ENCODE results near the gene NUP160. TPM values are rescaled to one million over a fixed set of nuclear protein-coding genes. Genes with fewer than 3 reads are reported as not detected.
"Not testable (repeated sequence)": the region's sequence is repeated elsewhere in the genome, so short reads cannot be mapped to it uniquely, and the experiment has no call there.

NUP160 gene
- total RNA-seq, 1 donor from 2014 or later = 102 TPM

DNA sequence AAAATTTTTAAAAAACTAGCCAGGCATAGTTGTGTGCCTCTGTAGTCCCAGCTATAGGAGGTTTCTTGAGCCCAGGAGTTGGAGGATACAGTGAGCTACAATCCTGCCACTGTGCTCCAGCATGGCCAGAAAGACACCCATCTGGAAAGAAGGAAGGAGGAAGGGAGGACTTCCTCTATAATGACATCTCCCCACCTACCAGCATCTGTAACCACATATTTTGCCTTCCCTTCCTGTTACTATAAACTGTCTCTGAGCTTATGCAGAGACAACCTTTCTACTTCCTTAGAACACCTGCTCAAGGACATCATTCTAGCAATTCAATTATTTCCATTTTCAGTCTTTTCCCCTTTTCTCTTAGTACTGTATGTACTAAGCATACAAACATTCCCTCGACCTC is 2.2 kb upstream of the NUP160 start:
- DNase-seq = peak; percentile 67
- Mint-ChIP-seq H3K27me3 (no peaks in the 10 kb centered on the region), H3K4me1 (peaks cover 38% of the 10 kb centered on the region), H3K4me3 (peak overlapping the region; percentile 34), H3K9me3 (no peaks in the 10 kb centered on the region), H3K36me3 (ENCODE audit: low read depth) (peaks cover 18% of the 10 kb centered on the region), H3K27ac (peak overlapping the region; percentile 62)
- intact Hi-C loops (cut with micrococcal nuclease) = loop anchor here (5.0 kb wide), 1 partner anchor 208 kb away; the partner anchor contains the start of gene MTCH2

- intact Hi-C loops (cut with micrococcal nuclease) = loop anchor here (2.0 kb wide), 1 partner anchor 262 kb away; no protein-coding TSS in a partner anchor
- peak overlapping the region; percentile 99 for H3K27ac Mint-ChIP-seq
- no peaks in the 10 kb centered on the region for H3K27me3 Mint-ChIP-seq
- H3K36me3 Mint-ChIP-seq (ENCODE audit: low read depth) = peaks cover 20% of the 10 kb centered on the region
- H3K4me1 Mint-ChIP-seq = peaks cover 38% of the 10 kb centered on the region
- no peak for DNase-seq
- H3K4me3 Mint-ChIP-seq = peak overlapping the region; percentile 99
- H3K9me3 Mint-ChIP-seq = no peaks in the 10 kb centered on the region
Measured at GRCh38 chr11:47848700-47849155, 578 bp upstream of the NUP160 start.

- peak overlapping the region; percentile 99 for H3K4me3 Mint-ChIP-seq
- H3K27ac Mint-ChIP-seq = peak overlapping the region; percentile 99
- intact Hi-C loops (cut with micrococcal nuclease) = loop anchor here (1.0 to 2.0 kb wide), 2 partner anchors 80 to 133 kb away; partner anchors contain the start of genes AGBL2 and FNBP4
- H3K27me3 Mint-ChIP-seq = no peaks in the 10 kb centered on the region
- H3K9me3 Mint-ChIP-seq = no peaks in the 10 kb centered on the region
- no peak for DNase-seq
- H3K36me3 Mint-ChIP-seq (ENCODE audit: low read depth) = peaks cover 20% of the 10 kb centered on the region
- peaks cover 37% of the 10 kb centered on the region for H3K4me1 Mint-ChIP-seq
Measured at GRCh38 chr11:47847537-47847891, 636 bp downstream of the NUP160 start.

GRCh38 chr11:47846998-47847397 is 1.2 kb downstream of the NUP160 start:
- H3K27ac Mint-ChIP-seq = peak overlapping the region; percentile 99
- peaks cover 20% of the 10 kb centered on the region for H3K36me3 Mint-ChIP-seq (ENCODE audit: low read depth)
- H3K27me3 Mint-ChIP-seq = no peaks in the 10 kb centered on the region

GRCh38 chr11:47843361-47844055 is 4.6 kb downstream of the NUP160 start:
- no peak overlapping the region for H3K27ac Mint-ChIP-seq
- H3K4me3 Mint-ChIP-seq = no peak overlapping the region
- intact Hi-C loops (cut with micrococcal nuclease) = no loop called here
- H3K4me1 Mint-ChIP-seq = peaks cover 15% of the 10 kb centered on the region
- H3K9me3 Mint-ChIP-seq = no peaks in the 10 kb centered on the region
- no peaks in the 10 kb centered on the region for H3K27me3 Mint-ChIP-seq
- DNase-seq = no peak
- H3K36me3 Mint-ChIP-seq (ENCODE audit: low read depth) = peaks cover 41% of the 10 kb centered on the region

More at GRCh38 chr11:47846998-47847397, 1.2 kb downstream of the NUP160 start:
- Mint-ChIP-seq H3K4me3 (peak overlapping the region; percentile 99), H3K4me1 (peaks cover 36% of the 10 kb centered on the region), H3K9me3 (no peaks in the 10 kb centered on the region)
- no peak for DNase-seq
- intact Hi-C loops (cut with micrococcal nuclease) = loop anchor here (1.0 to 2.0 kb wide), 2 partner anchors 80 to 132 kb away; partner anchors contain the start of genes AGBL2 and FNBP4

DNA sequence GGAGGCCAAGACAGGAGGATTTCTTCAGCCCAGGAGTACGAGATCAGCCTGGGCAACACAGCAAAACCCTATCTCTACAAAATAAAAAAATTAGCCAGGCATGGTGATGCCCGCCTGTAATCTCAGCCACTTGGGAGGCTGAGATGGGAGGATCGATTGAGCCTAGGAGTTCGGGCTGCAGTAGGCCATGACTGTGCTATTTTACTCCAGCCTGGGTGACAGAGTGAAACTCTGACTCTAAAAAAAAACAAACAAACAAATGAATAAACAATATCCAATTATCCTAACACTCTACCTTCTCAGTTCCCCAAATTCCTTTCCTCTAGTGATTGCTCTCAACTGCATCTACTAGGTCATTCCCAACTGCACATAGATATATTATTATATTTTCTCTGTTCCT is 5.4 kb downstream of the NUP160 start:
- no peaks in the 10 kb centered on the region for H3K9me3 Mint-ChIP-seq
- H3K4me3 Mint-ChIP-seq = no peak overlapping the region
- no peaks in the 10 kb centered on the region for H3K27me3 Mint-ChIP-seq
- intact Hi-C loops (cut with micrococcal nuclease) = no loop called here
- H3K4me1 Mint-ChIP-seq = peaks cover 17% of the 10 kb centered on the region
- H3K36me3 Mint-ChIP-seq (ENCODE audit: low read depth) = peaks cover 45% of the 10 kb centered on the region
- H3K27ac Mint-ChIP-seq = no peak overlapping the region
- DNase-seq = no peak

DNA sequence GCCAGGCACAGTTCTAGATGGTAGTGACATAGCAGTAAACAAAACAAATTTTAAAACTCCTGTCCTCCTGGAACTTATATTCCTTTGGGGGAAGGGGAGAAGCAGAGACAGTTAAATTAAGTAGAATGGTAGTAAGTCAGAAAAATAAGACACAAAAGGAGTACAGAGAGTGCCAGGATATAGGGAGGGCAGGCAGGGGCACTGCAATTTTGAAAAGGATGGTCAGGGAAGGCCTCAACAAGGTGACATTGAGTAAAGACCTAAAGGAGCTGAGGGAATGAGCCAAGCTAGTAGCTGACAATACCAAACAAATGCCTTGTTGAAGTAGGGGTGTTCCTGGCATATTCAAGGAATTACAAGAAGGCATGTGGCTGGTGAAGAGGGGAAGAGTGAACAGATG is 10.2 kb downstream of the NUP160 start:
- Mint-ChIP-seq H3K27ac (no peak overlapping the region), H3K4me1 (peaks cover 3% of the 10 kb centered on the region), H3K27me3 (no peaks in the 10 kb centered on the region), H3K36me3 (ENCODE audit: low read depth) (peaks cover 59% of the 10 kb centered on the region), H3K4me3 (no peak overlapping the region), H3K9me3 (no peaks in the 10 kb centered on the region)
- intact Hi-C loops (cut with micrococcal nuclease) = no loop called here
- DNase-seq = no peak

DNA sequence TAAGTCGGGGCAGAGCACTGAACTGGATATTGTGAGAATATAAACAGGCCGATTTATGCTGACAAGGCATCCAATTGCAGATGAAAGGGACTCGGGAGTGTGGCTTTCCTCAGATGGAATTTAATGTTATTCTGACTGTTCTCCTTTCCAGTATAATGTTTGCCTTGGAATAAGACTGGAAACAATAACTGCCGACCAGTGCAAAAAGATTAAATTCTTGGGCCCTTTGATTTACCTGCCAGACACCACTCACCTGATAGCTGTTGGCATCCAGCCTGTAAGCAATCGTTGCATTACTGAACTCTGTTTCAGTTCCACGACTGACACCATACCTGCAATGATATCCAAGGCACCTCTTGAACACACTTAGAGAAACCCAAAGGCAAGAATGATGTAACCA is 10.9 kb downstream of the NUP160 start:
- H3K9me3 Mint-ChIP-seq = no peaks in the 10 kb centered on the region
- no peaks in the 10 kb centered on the region for H3K27me3 Mint-ChIP-seq
- H3K27ac Mint-ChIP-seq = no peak overlapping the region
- DNase-seq = no peak
- H3K36me3 Mint-ChIP-seq (ENCODE audit: low read depth) = peaks cover 65% of the 10 kb centered on the region
- H3K4me1 Mint-ChIP-seq = peaks cover 3% of the 10 kb centered on the region
- intact Hi-C loops (cut with micrococcal nuclease) = no loop called here
- no peak overlapping the region for H3K4me3 Mint-ChIP-seq

DNA sequence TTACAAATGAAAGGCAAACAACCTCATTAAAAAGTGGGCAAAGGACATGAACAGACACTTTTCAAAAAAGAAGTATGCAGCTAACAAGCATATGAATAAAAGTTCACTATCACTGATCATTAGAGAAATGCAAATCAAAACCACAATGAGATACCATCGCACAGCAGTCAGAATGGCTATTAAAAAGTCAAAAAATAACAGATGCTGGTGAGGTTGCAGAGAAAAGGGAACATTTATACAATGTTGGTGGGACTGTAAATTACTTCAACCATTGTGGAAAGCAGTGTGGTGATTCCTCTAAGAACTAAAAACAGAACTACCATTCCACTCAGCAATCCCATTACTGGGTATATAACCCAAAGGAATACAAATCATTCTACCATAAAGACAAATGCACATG is 18.1 kb downstream of the NUP160 start:
- H3K9me3 Mint-ChIP-seq; H3K27ac Mint-ChIP-seq; H3K27me3 Mint-ChIP-seq; H3K4me3 Mint-ChIP-seq; intact Hi-C loops (cut with micrococcal nuclease); DNase-seq: not testable (repeated sequence)
- Mint-ChIP-seq H3K4me1 (peaks cover 14% of the 10 kb centered on the region), H3K36me3 (ENCODE audit: low read depth) (peaks cover 67% of the 10 kb centered on the region)

DNA sequence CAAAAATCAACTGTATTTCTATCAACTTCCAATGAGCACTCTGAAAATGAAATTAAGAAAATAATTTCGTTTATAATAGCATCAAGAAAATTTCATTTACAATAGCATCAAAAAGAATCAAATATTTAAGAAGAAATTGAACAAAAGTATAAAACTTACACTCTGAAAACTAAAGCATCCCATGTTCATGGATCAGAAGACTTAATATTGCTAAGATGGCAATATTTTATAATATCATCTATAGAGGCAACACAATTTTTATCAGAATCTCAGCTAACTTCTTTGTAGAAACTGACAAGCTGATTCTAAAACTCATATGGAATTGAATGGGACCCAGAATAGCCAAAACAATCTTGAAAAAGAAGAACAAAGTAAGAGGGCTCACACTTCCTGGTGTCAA is 19.9 kb downstream of the NUP160 start:
- H3K36me3 Mint-ChIP-seq (ENCODE audit: low read depth) = peaks cover 65% of the 10 kb centered on the region
- no peaks in the 10 kb centered on the region for H3K27me3 Mint-ChIP-seq
- intact Hi-C loops (cut with micrococcal nuclease) = no loop called here
- H3K9me3 Mint-ChIP-seq = peaks cover under 1% of the 10 kb centered on the region
- peaks cover 14% of the 10 kb centered on the region for H3K4me1 Mint-ChIP-seq
- no peak overlapping the region for H3K4me3 Mint-ChIP-seq
- no peak for DNase-seq
- H3K27ac Mint-ChIP-seq = peak overlapping the region; percentile 27

GRCh38 chr11:47822664-47823063 is 25.5 kb downstream of the NUP160 start:
- H3K27ac Mint-ChIP-seq; intact Hi-C loops (cut with micrococcal nuclease); H3K27me3 Mint-ChIP-seq; H3K4me3 Mint-ChIP-seq; H3K9me3 Mint-ChIP-seq; DNase-seq; H3K4me1 Mint-ChIP-seq: not testable (repeated sequence)
- H3K36me3 Mint-ChIP-seq (ENCODE audit: low read depth) = peaks cover 66% of the 10 kb centered on the region

DNA sequence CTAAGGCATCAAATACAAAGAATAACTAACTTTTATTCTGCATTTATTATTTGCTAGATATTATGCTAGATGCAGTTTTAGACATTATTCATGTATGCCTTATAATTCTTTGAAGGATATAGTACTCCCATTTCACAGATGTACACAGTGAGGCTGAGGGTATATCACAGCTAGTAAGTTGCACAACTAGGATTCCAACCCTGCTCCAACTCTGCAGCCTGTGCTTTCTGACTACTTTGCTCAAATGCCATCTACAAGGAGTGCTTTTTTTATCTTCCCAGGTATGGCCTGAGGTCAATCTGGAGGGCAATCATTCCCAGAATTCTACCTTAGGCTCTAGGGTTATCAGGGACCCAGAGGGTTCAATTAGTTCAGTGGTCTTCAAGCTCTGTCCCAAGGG is 28.4 kb downstream of the NUP160 start:
- intact Hi-C loops (cut with micrococcal nuclease) = no loop called here
- H3K4me1 Mint-ChIP-seq = no peaks in the 10 kb centered on the region
- H3K4me3 Mint-ChIP-seq = no peak overlapping the region
- no peaks in the 10 kb centered on the region for H3K27me3 Mint-ChIP-seq
- DNase-seq = no peak
- H3K9me3 Mint-ChIP-seq = peaks cover 4% of the 10 kb centered on the region
- H3K27ac Mint-ChIP-seq = no peak overlapping the region
- H3K36me3 Mint-ChIP-seq (ENCODE audit: low read depth) = peaks cover 65% of the 10 kb centered on the region

DNA sequence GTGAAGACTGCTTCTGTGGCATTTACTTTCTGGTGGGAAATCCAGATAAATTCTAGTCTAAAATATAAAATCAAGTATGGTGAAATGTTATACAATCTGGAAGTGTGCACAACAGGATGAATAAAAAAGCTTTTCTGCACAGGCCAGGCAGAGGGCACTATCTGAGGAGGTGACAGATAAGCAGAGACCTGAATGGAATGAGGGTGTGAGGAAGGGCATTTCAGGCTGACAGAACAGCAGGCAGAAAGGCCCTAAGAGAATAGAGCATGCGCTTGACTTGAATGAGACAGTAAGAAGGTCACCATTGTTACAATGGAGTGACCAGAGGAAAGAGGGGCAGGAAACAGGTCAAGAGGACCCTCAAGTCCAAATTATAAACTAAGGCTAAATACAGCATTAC is 47.4 kb downstream of the NUP160 start:
- DNase-seq = no peak
- Mint-ChIP-seq H3K27me3 (no peaks in the 10 kb centered on the region), H3K9me3 (no peaks in the 10 kb centered on the region), H3K4me3 (no peak overlapping the region), H3K4me1 (peaks cover 10% of the 10 kb centered on the region), H3K27ac (no peak overlapping the region), H3K36me3 (ENCODE audit: low read depth) (peaks cover 58% of the 10 kb centered on the region)
- intact Hi-C loops (cut with micrococcal nuclease) = no loop called here

- H3K4me3 Mint-ChIP-seq = peak overlapping the region; percentile 2
- intact Hi-C loops (cut with micrococcal nuclease) = loop anchor here (1.0 kb wide), 1 partner anchor 30 kb away; the partner anchor contains the start of gene FNBP4
- H3K27ac Mint-ChIP-seq = peak overlapping the region; percentile 72
- no peaks in the 10 kb centered on the region for H3K9me3 Mint-ChIP-seq
- peak; percentile 72 for DNase-seq
- no peaks in the 10 kb centered on the region for H3K27me3 Mint-ChIP-seq
- peaks cover 63% of the 10 kb centered on the region for H3K36me3 Mint-ChIP-seq (ENCODE audit: low read depth)
- H3K4me1 Mint-ChIP-seq = peaks cover 12% of the 10 kb centered on the region
Measured at GRCh38 chr11:47797633-47798032, 50.5 kb downstream of the NUP160 start.
